Neural cell (in vitro differentiated cells): Measurements from ENCODE around the gene CD48.
"Not testable (repeated sequence)": the region's sequence is repeated elsewhere in the genome, so short reads cannot be mapped to it uniquely, and the experiment has no call there.

Source experiments
- CTCF ChIP-seq: fragments of 450-650 bp; IDR thresholded peaks from 2 replicates; pipeline ENCODE4 v1.5.1; 2014; ENCODE audit warnings: antibody characterized with exemption, mild to moderate bottlenecking, moderate library complexity; ENCODE audit not compliant: poor library complexity, severe bottlenecking
- EP300 ChIP-seq: fragments of 450-650 bp; conservative IDR thresholded peaks from 2 replicates; pipeline ENCODE4 v1.6.1; 2014; ENCODE audit warnings: antibody characterized with exemption, mild to moderate bottlenecking, moderate library complexity; ENCODE audit not compliant: poor library complexity, severe bottlenecking
- EZH2 ChIP-seq: fragments of 200-600, 300-800 bp; shearing (Covaris generic), sonication (generic); IDR thresholded peaks from 2 replicates; pipeline ENCODE4 v1.6.1; 2014; ENCODE audit warnings: antibody characterized with exemption, low read length, borderline replicate concordance, mild to moderate bottlenecking; ENCODE audit not compliant: insufficient read depth, poor library complexity, severe bottlenecking
- POLR2AphosphoS5 ChIP-seq: IDR thresholded peaks from 2 replicates; pipeline ENCODE4 v1.6.1; 2012
- REST ChIP-seq: IDR thresholded peaks from 2 replicates; pipeline ENCODE4 v1.6.1; 2012; ENCODE audit warnings: borderline replicate concordance

- TF ChIP-seq CTCF, EZH2, POLR2AphosphoS5, EP300, REST: not testable (repeated sequence)
These were observed 2.5 kb upstream of the CD48 start for GRCh38 chr1:160714034-160714648.
